OCI-M2 (cell line): ENCODE data around the gene ZMYND15.

ENCODE experiments used
- DNase-seq: peaks from one replicate; lab custom pipeline; 2025; ENCODE audit not compliant: unreplicated experiment; lab: John Stamatoyannopoulos, UW

ZMYND15 gene

DNA sequence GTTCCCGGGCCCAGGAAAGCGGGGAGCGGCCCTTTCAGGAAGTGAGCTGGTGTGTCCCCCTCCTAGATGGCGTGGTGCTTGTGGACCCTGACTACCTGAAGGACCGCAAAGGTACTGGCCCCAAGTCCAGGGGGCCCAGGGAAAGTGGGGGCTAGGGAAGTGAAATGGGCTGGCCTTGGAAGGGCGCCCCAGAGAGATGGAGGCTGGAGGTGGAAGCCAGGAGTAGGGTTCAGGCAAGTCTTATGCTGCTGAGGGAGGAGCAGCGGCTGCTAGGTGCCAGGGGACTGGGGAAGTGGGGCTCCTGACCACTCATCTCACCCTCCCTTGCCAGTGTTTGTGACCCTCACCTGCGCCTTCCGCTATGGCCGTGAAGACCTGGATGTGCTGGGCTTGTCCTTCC lies 23.6 kb upstream of the ZMYND15 start:
- no peak for DNase-seq

DNA sequence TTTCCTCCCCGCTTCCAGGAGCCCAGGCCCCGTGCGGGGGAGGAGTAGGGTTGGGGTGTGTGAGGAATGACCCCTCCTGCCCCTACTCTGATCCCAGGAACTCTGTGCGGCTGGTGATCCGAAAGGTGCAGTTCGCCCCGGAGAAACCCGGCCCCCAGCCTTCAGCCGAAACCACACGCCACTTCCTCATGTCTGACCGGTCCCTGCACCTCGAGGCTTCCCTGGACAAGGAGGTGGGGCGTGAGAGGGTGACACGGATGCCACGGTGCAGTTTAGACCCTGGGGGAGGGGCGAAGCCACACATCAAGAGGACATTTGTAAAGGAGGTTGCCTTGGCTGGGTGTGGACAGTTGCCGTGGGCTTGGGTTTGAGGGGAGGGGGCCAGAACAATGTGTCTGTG lies 21.8 kb upstream of the ZMYND15 start:
- DNase-seq, result no peak

DNA sequence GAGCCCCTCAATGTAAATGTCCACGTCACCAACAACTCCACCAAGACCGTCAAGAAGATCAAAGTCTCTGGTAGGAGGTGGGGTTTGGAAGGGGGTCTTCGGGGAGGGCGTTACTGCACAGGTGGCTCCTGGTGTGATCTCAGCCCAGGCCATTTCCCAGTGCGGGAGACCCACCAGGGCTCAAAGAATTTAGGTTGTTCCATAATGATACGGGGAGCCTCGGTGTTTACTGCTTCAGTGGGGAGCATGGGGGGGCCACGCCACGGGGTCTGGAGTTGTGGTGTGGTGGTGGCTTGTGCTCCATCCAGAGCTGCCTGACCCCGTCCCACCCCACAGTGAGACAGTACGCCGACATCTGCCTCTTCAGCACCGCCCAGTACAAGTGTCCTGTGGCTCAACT lies 21.4 kb upstream of the ZMYND15 start:
- DNase-seq, result no peak

- no peak for DNase-seq
Observed at GRCh38 chr17:4719146-4719545, 20.5 kb upstream of the ZMYND15 start.

DNA sequence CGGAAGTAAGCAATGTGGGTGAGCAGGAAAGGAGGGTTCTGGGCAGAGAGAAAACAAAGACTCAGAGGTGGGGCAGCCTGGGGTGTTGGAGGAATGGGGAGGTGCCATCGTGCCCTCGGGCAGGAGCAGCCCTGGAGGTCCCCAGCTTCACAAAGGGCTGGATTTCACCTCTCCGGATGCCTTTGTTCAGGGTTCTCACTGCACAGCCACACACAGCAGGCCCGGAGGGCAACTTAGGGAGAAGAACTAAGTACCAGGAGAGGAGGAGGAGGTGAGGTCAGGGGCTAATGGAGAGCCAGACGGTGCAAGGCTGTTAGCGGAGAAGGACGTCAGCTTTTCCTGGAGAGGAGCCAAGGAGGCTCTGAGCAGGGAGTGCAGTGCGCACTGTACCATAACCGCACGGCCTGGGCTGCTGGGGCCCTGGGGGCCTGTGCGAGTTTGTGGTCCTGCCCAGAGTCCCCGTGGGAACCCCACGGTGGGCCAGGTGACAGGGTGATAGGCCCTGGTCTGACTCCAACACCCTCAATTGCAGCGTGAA lies 19.9 kb upstream of the ZMYND15 start:
- no peak for DNase-seq

DNA sequence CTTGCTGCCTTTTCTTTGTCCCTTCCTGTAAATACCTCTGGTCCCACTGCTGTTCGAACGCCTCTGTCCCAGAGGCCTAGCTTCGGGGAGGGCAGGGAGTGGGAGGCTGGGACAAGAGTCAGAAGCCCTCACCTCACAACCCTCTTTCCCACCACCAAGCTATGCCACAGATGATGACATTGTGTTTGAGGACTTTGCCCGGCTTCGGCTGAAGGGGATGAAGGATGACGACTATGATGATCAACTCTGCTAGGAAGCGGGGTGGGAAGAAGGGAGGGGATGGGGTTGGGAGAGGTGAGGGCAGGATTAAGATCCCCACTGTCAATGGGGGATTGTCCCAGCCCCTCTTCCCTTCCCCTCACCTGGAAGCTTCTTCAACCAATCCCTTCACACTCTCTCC lies 18.8 kb upstream of the ZMYND15 start:
- DNase-seq, result no peak

DNA sequence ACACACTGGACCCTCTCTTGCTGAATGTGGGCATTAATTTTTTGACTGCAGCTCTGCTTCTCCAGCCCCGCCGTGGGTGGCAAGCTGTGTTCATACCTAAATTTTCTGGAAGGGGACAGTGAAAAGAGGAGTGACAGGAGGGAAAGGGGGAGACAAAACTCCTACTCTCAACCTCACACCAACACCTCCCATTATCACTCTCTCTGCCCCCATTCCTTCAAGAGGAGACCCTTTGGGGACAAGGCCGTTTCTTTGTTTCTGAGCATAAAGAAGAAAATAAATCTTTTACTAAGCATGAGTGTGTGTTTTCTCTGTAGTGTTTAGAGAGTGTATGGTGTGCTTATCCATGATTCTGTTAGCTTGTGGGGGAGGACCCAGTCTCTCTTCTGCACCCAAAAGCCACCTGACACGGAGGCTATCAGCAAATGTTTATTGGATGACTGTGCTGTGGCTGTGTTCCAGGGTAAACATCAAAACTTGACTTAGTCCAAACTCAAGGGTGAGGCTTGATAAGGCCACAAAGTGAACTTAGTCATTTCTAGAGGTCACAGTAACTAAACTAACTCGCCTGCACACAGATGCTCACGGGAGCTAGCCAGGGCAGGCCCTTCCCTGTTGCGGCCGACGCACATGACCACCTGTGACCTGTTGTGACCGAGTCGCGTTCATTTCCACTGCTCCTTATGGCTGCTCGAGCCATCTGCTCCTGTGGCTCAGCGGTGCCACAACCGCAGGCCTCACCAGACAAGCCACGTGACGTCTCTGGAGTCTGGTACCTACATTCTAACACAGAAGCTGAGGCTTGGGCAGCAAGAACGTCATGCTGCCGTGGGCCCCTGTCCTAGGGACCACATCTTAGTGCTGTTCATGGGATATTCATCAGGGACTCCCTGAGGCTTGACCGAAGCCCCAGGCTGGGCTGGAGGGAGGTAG lies 18.2 kb upstream of the ZMYND15 start:
- DNase-seq, result no peak

DNA sequence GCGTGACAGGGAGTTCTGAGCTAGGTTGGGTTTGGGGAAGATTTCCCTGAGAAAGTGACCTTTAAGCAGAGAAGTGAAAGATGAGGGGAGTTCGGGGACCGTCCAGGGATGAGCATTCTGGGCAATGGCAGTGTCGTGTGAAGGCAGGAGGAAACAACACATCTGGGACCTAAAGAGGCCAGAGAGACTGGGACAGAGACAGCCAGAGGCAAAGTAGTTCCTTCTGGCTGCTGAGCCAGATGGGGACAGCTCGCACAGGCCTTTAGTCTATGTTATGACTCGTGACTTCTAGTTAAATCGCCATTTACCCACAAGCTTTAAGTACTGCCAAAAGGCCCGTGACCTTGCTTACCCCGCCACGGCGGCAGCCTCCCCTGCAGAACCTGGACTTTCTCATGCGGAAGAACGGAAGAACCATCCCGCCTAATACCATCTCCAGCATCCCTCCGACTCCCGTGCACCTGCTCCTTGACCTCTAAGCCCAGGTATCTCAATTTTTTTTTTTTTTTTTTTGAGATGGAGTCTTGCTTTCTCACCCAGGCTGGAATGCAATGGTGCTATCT lies 16.9 kb upstream of the ZMYND15 start:
- DNase-seq, result no peak

DNA sequence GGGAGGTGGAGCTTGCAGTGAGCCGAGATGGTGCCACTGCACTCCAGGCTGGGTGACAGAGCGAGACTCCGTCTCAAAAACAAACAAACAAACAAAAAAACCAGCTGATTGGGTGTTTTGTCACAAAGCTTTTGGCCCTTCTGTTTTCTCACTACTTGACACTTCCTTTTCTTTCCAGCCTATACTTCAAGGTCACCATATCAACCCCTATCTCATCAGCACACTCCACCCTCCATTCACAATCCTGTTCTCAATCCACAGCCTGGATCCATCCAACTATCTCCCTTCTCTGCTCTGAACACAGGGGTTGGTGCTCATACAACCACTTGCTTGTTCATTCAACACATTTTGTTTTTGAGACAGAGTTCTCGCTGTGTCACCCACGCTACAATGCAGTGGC lies 15.0 kb upstream of the ZMYND15 start:
- DNase-seq, result no peak

DNA sequence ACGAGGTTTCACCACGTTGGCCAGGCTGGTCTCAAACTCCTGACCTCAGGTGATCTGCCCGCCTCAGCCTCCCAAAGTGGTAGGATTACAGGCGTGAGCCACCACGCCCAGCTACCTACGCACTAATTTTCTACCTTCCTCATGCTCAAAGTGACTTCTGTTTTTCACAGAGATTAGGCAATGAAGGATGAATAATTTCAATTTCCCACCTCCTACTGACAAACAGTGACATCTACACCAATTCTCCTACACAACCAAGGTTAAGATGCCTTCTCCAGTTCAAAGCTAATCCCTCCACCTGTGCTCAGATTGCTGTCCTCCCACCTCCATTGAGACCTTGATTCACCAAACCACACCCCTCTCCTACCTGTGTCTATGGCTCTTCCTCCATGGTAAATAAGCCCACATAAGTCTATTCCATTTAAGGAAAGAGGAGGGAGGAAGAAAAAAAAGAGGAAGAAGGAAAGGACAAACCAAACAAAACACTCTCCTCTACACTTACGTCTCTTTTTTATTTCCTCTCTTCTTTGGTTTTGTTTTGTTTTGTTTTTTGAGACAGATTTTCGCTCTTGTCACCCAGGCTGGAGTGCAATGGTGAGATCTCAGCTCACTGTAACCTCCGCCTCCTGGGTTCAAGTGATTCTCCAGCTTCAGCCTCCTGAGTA lies 13.9 kb upstream of the ZMYND15 start:
- DNase-seq, result no peak

- no peak for DNase-seq
Observed at GRCh38 chr17:4728124-4728523, 11.5 kb upstream of the ZMYND15 start.

- no peak for DNase-seq
Observed at GRCh38 chr17:4733073-4733531, 6.5 kb upstream of the ZMYND15 start.

- DNase-seq, result no peak
Observed at GRCh38 chr17:4734857-4735475, 4.7 kb upstream of the ZMYND15 start.

DNA sequence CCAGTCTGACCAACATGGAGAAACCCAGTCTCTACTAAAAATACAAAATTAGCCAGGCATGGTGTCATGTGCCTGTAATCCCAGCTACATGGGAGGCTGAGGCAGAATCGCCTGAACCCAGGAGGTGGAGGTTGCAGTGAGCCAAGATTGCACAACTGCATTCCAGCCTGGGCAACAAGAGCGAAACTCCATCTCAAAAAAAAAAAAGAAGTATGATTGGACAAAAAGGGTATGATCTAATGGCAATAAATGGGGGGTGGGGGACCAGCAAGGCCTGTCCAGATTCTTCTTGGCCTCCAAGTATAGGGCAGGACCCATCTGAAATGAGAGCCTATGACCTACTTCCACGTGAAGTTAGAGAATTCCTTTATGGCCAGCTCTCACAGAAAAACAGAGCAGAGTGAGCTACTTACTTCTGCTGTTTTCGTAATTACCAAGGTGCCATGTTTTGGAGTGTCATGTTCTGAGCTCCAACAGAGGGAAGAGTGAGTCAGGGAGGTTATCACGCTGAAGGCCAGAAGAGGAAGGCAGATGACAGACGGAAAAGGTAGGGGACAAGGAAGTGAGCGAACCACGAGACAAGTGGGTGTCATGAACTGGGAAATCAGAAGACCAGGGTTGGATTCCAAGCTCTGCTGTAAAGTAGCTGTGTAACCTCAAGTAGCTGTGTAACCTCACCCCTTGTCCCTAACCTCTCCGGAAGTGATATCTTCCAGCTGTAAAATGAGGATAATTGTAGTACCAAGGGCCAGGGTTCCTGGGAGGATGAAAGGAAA lies 3.6 kb upstream of the ZMYND15 start:
- DNase-seq, result no peak

DNA sequence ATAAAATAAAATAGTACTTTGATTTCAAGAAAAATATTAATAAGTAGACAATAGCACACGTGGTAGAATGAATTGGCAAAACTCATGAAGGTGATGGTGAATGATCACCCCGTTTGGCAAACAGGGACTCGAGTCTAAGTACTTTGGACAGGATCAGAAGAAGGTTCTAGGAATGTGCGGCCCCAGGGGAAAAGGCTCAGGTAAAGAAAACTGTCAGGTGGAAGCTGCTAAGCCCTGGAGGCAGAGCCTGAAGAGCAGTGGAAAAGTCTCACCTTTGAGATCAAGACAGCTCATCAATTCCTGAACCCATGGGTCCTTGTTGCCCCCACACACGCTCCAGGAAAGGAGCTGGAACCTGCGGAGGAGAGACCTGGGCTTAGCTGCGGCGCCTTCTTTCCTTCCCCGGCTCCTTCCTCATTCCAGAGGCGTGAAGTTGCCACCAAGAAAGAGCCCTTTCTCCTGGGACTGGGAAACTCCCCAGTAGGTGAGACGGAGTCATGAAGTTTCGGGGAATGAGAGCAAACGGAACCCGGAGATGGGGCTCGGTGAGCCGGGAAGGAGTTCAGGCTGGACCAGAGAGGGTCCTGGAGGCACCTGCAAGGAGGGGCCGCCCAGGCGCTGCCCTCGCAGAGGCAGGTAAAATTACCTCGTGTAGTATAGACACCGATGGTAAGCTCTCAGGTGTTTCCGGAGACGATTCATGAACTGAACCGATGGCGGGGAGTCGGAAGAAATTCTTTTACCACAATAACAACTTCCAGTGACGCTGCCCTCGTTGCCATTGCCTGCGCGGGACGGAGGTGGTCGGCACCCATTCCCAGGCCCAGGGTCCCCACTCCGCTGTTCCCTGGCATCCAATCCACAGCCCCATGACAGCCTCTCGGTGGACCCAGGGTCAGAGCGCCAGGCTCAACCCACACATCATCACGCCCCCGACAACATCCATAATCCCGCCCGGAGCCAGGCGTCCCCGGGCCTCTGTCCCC lies 1.2 kb upstream of the ZMYND15 start:
- DNase-seq, result no peak

- no peak for DNase-seq
Observed at GRCh38 chr17:4740025-4740351, 355 bp downstream of the ZMYND15 start.

GRCh38 chr17:4740584-4740983 lies 951 bp downstream of the ZMYND15 start:
- DNase-seq, result no peak

GRCh38 chr17:4741544-4741943 lies 1.9 kb downstream of the ZMYND15 start:
- DNase-seq, result no peak

- DNase-seq, result no peak
Observed at GRCh38 chr17:4742133-4742532, 2.5 kb downstream of the ZMYND15 start.

- no peak for DNase-seq
Observed at GRCh38 chr17:4742629-4743028, 3.0 kb downstream of the ZMYND15 start.
